Right lobe of liver (tissue), 6 donors: Measurements from ENCODE around the gene BMPER. TPM values are rescaled to one million over a fixed set of nuclear protein-coding genes. Genes with fewer than 3 reads are reported as not detected.

Experiments
- ATAC-seq, 4 donors: fragments of 200-7000 bp; cut with Tn5 transposase; one replicate each; pipeline ENCODE4 v1.9.1; 2020; ENCODE audit warnings: mild to moderate bottlenecking in 4 of 4, moderate library complexity in 4 of 4
- DNase-seq, 3 donors: peaks; one replicate each; pipeline ENCODE4 v3.0.0-alpha.2; 2020
- H3K27ac ChIP-seq, 3 donors: fragments of 200-600 bp; one replicate each; pipeline ENCODE4 v1.8.0; 2022
- H3K27me3 ChIP-seq, 2 donors: fragments of 200-600 bp; one replicate each; pipeline ENCODE4 v1.8.0; 2022
- H3K36me3 ChIP-seq, 4 donors: fragments of 200-600 bp; sonication (generic) in 1 of 4; one replicate each; pipeline versions ENCODE4 v1.5.1 to v1.8.0; 2017 to 2022; ENCODE audit warnings: control low read depth in 1 of 4
- H3K4me1 ChIP-seq, 4 donors: fragments of 200-600 bp; sonication (generic) in 1 of 4; one replicate each; pipeline versions ENCODE4 v1.5.1 to v1.8.0; 2017 to 2022; ENCODE audit warnings: control low read depth in 1 of 4
- H3K4me3 ChIP-seq, 3 donors: fragments of 200-600 bp; one replicate each; pipeline ENCODE4 v1.8.0; 2022
- H3K9me3 ChIP-seq, 4 donors: fragments of 200-600 bp; sonication (generic) in 1 of 4; one replicate each; pipeline versions ENCODE4 v1.5.1 to v1.8.0; 2017 to 2022; ENCODE audit warnings: control low read depth in 1 of 4
- POLR2A ChIP-seq: fragments of 450-650 bp; IDR thresholded peaks from one replicate; pipeline ENCODE4 v1.6.1; 2017; ENCODE audit warnings: antibody characterized with exemption, mild to moderate bottlenecking
- WGBS: methylation state at CpG from one replicate; pipeline ENCODE4 v1.1.6; 2018; ENCODE audit warnings: low coverage, low lambda C conversion rate; ENCODE audit not compliant: insufficient coverage; ENCODE audit errors: missing lambda C conversion rate; 5-methylcytosine and 5-hydroxymethylcytosine counted together
- intact Hi-C, 2 donors: fragments of 100-400 bp; cut with DNase I; formaldehyde crosslinking; loops; one replicate each; pipeline versions ENCODE4 v1.11.2 to v1.14.1; 2022
- total RNA-seq, 6 experiments: library from RNA; depleted of rRNA in 2 of 6; stranded (reverse); fragments of >200 nt in 2 of 6; fragmentation: NEBNext Ultra II Directional in 3 of 6; extraction: Animal tissue kit (Norgen Biotek cat#: 25700) in 3 of 6; gene quantifications; one replicate each; pipeline versions ENCODE4 v1.1.0 to v1.2.4, GENCODE V29; 2016 to 2023
- TF ChIP-seq, protein P1 (sequence below), 4 donors: fragments of 200-600 bp in 3 of 4; fragments of 450-650 bp in 1 of 4; IDR thresholded peaks; one replicate each; pipeline versions ENCODE4 v1.5.1 to v1.8.0; 2016 to 2022; ENCODE audit warnings: antibody characterized with exemption in 4 of 4, mild to moderate bottlenecking in 2 of 4
- donor health status: DM: no; HTN: yes; CAD: no.
- donor health status: DM: no; HTN: no; CAD: no.
- donor health status: DM: no; HTN: no; CAD: no.
- donor health status: DM: no; HTN: yes; CAD: no.
- donor health status: DM: no; HTN: yes; CAD: no.

Gene BMPER
- total RNA-seq, 6 experiments from 2014 or later, result 5.8 to 17.1 (median 10.4) TPM

DNA sequence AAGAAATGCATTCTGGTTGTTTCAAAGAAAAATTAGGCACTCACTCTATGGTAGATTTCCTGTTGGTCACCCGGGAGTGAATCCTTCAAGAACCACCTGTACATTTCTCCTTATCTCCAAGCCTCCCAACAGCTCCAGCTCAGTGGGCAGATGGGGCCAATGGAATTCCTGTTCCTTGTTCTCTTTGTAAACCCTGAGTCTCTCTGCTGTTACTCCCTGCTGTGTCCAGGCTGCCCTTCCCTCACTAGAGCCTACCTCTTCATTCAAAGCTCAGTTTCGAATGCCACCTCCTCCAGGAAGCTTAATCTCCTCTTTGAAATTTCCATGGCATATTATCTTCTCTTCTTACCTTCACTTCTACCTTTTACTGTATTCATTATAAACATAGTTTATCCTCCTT, 3.5 kb upstream of the BMPER start:
- H3K4me3 ChIP-seq, result no peak overlapping the region
- TF ChIP-seq, protein P1, sequence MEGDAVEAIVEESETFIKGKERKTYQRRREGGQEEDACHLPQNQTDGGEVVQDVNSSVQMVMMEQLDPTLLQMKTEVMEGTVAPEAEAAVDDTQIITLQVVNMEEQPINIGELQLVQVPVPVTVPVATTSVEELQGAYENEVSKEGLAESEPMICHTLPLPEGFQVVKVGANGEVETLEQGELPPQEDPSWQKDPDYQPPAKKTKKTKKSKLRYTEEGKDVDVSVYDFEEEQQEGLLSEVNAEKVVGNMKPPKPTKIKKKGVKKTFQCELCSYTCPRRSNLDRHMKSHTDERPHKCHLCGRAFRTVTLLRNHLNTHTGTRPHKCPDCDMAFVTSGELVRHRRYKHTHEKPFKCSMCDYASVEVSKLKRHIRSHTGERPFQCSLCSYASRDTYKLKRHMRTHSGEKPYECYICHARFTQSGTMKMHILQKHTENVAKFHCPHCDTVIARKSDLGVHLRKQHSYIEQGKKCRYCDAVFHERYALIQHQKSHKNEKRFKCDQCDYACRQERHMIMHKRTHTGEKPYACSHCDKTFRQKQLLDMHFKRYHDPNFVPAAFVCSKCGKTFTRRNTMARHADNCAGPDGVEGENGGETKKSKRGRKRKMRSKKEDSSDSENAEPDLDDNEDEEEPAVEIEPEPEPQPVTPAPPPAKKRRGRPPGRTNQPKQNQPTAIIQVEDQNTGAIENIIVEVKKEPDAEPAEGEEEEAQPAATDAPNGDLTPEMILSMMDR (IDR thresholded peaks at IDR 0.05), result no peak
- TF ChIP-seq POLR2A, result no peak
- intact Hi-C loops, result no loop called here
- H3K27me3 ChIP-seq, result peaks cover 0 to 6% of the 10 kb centered on the region in 2 donors
- H3K36me3 ChIP-seq, result no peaks in the 10 kb centered on the region
- H3K27ac ChIP-seq, result no peak overlapping the region
- no peaks in the 10 kb centered on the region for H3K9me3 ChIP-seq
- WGBS, result 89% methylated on average over 2 of the region's 2 CpGs
- H3K4me1 ChIP-seq, result peaks cover 0 to 17% (median 0%) of the 10 kb centered on the region in 4 donors
- ATAC-seq, result no peak
- no peak for DNase-seq

DNA sequence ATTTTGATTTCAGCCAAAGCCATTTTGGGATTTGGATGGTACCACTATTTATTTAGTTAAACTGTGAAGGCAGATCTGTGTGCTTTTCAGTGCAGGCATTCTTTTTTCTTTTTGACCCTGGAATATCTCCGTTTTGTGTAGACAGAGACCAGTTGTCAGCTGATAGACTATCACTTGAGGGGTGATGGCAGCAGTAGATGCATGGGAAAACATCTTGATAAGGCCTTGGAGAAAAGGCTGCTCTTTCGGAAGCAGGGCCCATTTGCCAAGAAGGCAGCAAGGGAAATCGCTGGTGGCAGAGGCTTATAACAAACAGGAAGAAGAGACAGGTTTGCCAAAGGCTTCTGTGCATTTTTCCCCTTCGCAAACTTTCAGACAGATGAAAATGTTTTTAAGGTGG, 2.6 kb upstream of the BMPER start:
- TF ChIP-seq, protein P1 (IDR thresholded peaks at IDR 0.05), result no peak
- H3K27ac ChIP-seq, result no peak overlapping the region
- DNase-seq, result no peak
- WGBS, result 64% methylated on average over 4 of the region's 4 CpGs
- H3K4me1 ChIP-seq, result peaks cover 0 to 17% (median 0%) of the 10 kb centered on the region in 4 donors
- peaks cover 0 to 6% of the 10 kb centered on the region in 2 donors for H3K27me3 ChIP-seq
- intact Hi-C loops, result no loop called here
- ATAC-seq, result no peak
- no peak overlapping the region for H3K4me3 ChIP-seq
- H3K9me3 ChIP-seq, result no peaks in the 10 kb centered on the region
- H3K36me3 ChIP-seq, result no peaks in the 10 kb centered on the region

DNA sequence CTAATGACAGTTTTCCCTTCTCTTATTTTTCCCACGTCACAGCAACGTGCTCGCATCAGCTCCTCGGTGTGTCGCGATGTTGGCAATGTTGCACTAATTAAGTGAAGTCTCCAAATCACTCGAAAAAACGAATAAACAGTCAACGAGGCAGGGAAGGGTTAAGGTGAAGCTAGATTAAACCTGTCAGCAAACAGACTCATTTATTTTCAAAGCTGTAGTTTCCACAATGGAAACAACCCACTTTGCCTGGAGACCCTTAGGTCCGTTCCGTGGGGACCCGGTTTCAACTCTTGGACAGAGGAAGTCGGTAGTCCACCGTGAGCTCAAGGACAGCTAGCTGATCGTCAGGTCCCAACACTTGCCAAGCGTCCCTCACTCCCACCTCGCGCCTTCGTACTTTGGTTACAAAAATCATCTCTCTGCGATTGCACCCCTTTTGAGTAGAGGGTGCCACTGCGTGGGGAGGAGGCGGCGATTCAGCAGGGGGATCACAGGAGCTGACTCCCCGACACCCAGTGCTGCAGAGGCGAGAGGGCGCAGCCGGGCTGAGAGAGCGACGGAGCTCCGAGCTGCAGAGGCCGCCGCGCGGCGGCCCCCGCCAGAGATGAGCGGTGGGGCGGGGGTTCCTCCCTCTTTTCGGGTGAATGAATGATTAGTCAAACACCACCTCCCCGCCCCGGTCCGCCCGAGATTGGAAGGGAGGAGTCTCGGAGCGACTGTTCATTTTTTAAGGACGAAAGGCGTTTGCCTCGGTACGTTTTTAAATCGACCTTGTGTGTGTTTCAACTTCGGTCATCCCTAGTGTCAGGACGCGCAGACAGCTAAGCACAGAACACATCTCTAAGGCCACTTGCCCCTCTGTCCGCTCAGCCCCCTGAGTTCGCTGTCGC, 1.3 kb upstream of the BMPER start:
- intact Hi-C loops, result no loop called here
- TF ChIP-seq POLR2A, result no peak
- TF ChIP-seq, protein P1 (IDR thresholded peaks at IDR 0.05), result no peak
- WGBS, result 4% methylated on average over 31 of the region's 56 CpGs
- Histone ChIP-seq H3K4me1 (peaks cover 0 to 17% (median 0%) of the 10 kb centered on the region in 4 donors), H3K9me3 (no peaks in the 10 kb centered on the region), H3K27ac (peak overlapping the region; percentile 46 to 85 (median 58)), H3K36me3 (no peaks in the 10 kb centered on the region), H3K4me3 (peak overlapping the region; percentile 41 to 51 (median 42)), H3K27me3 (peaks cover 0 to 6% of the 10 kb centered on the region in 2 donors)
- ATAC-seq, result peak; percentile 63 to 69 (median 68)
- peak in 2 of 3 donors; percentile 50 to 53 for DNase-seq

DNA sequence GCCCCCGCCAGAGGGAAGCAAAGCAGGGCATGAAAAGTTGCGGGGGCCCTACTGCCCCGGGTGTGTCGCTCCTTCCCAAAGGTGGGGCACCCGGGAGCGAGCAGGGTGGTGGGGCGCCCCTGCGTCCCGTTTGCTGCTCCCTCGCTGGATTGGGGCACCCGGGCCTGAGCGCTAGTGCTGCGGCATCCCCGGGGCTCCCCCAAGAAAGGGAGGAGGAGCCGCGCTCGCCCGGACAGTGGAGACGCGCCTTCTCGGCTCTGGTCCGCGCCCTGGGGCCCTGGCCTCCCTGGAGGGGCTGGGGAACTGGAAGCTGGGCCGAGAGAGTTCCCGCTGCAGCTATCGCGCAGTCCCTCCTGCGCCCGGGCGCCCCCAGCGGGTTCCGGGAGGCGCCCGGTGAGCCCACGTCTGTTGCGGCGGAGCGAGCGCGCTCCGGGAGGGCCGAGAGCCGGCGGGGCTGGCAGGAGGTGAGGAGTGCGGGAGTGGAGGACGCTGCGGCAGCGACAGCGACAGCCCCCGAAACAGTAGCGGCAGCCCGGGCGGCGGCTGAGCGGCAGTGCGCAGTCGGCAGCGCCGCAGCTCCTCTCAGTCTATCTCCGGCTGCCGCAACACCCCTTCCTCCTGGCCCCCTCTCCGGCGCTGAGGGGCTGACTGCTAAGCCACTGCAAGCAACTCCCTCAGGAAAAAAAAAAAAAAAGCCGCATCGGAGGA, 504 bp upstream of the BMPER start:
- Histone ChIP-seq H3K4me3 (peak overlapping the region; percentile 41 to 51 (median 42)), H3K27ac (peak overlapping the region; percentile 46 to 85 (median 58)), H3K36me3 (no peaks in the 10 kb centered on the region), H3K4me1 (peaks cover 0 to 17% (median 0%) of the 10 kb centered on the region in 4 donors), H3K9me3 (no peaks in the 10 kb centered on the region), H3K27me3 (peaks cover 0 to 6% of the 10 kb centered on the region in 2 donors)
- ATAC-seq (peak; percentile 66 to 72 (median 70)), DNase-seq (peak; percentile 49 to 55 (median 50))
- TF ChIP-seq, protein P1 (IDR thresholded peaks at IDR 0.05), result no peak
- TF ChIP-seq POLR2A, result no peak
- intact Hi-C loops, result no loop called here
- WGBS, result 0% methylated on average over 9 of the region's 65 CpGs
